GM12878 (cell line): ENCODE measurements around the gene GIPC1. TPM values are rescaled to one million over a fixed set of nuclear protein-coding genes. Genes with fewer than 3 reads are reported as not detected.

Experiments used
- BCL11A ChIP-seq: IDR thresholded peaks from 2 replicates; pipeline ENCODE4 v1.6.1; 2011; ENCODE audit warnings: low read depth, low read length
- CEBPB ChIP-seq, 2 experiments: fragments of 150-350 bp in 1 of 2; IDR thresholded peaks; 2 replicates each; pipeline ENCODE4 v1.6.1; 2012 to 2014; ENCODE audit warnings: low read depth in 2 of 2, low read length in 2 of 2, borderline replicate concordance in 1 of 2, inconsistent platforms in 1 of 2
- CREB1 ChIP-seq: IDR thresholded peaks from 2 replicates; pipeline ENCODE4 v1.6.1; 2012; ENCODE audit warnings: low read depth, mild to moderate bottlenecking, inconsistent platforms
- CREM ChIP-seq: IDR thresholded peaks from 2 replicates; pipeline ENCODE4 v1.6.1; 2014; ENCODE audit warnings: antibody characterized with exemption, low read depth
- ETV6 ChIP-seq, 2 experiments: fragments of 450-650 bp in 1 of 2; IDR thresholded peaks in 1 of 2; conservative IDR thresholded peaks in 1 of 2; 2 replicates each; pipeline ENCODE4 v1.6.1; 2014; ENCODE audit warnings: antibody characterized with exemption in 1 of 2, borderline replicate concordance in 1 of 2, low read depth in 1 of 2, mild to moderate bottlenecking in 1 of 2, moderate library complexity in 1 of 2
- PAX5 ChIP-seq: IDR thresholded peaks from 2 replicates; pipeline ENCODE4 v1.6.1; 2011; ENCODE audit warnings: low read depth, low read length, borderline replicate concordance
- POLR2AphosphoS5 ChIP-seq: IDR thresholded peaks from 2 replicates; pipeline ENCODE4 v1.6.1; 2011; ENCODE audit warnings: mild to moderate bottlenecking, low read length, inconsistent platforms
- RBBP5 ChIP-seq: fragments of 200-600 bp; sonication (generic); conservative IDR thresholded peaks from 2 replicates; pipeline ENCODE4 v1.6.1; 2016
- STAT1 ChIP-seq: fragments of 450-650 bp; conservative IDR thresholded peaks from 2 replicates; pipeline ENCODE4 v1.6.1; 2014; ENCODE audit warnings: antibody characterized with exemption, mild to moderate bottlenecking
- STAT3 ChIP-seq: IDR thresholded peaks from 2 replicates; pipeline ENCODE4 v1.6.1; 2011; ENCODE audit warnings: low read depth, low read length, improper control_type of control experiment
- WRNIP1 ChIP-seq: IDR thresholded peaks from 2 replicates; pipeline ENCODE4 v1.6.1; 2011; ENCODE audit warnings: low read depth, low read length, improper control_type of control experiment, borderline replicate concordance
- ZBED1 ChIP-seq: IDR thresholded peaks from 2 replicates; pipeline ENCODE4 v1.6.1; 2016; ENCODE audit warnings: borderline replicate concordance
- polyA plus RNA-seq, 11 experiments: library from polyadenylated mRNA; depleted of rRNA in 4 of 11; unstranded in 6 of 11; stranded (reverse) in 5 of 11; fragments of >200 nt; fragmentation: Nextera tagmentation in 4 of 11; fragmentation: Illumina TruSeq in 1 of 11; extraction: Ambion mirVana in 4 of 11; extraction: Trizol in 1 of 11; gene quantifications; 1 replicate in 1 of 11; 2 replicates in 10 of 11; pipeline versions ENCODE4 v1.2.1 to v1.2.3, GENCODE V29; 2011 to 2016; ENCODE audit warnings: inconsistent platforms in 2 of 11, missing spikeins in 2 of 11, low read depth in 1 of 11
- total RNA-seq, 4 experiments: library from RNA; depleted of rRNA in 3 of 4; stranded (reverse); fragments of >200 nt in 3 of 4; fragmentation: Illumina TruSeq in 1 of 4; extraction: Trizol in 1 of 4; gene quantifications; 2 replicates each; pipeline versions ENCODE4 v1.2.1 to v1.2.3, GENCODE V29; 2013 to 2021
- TF ChIP-seq, protein P1 (sequence below): fragments of 450-650 bp; IDR thresholded peaks from 2 replicates; pipeline ENCODE4 v1.6.1; 2017; ENCODE audit warnings: mild to moderate bottlenecking
- TF ChIP-seq, protein P2 (sequence below): fragments of 450-650 bp; conservative IDR thresholded peaks from 2 replicates; pipeline ENCODE4 v1.6.1; 2017; ENCODE audit warnings: mild to moderate bottlenecking, moderate library complexity
- TF ChIP-seq, protein P3 (sequence below): fragments of 450-650 bp; IDR thresholded peaks from 2 replicates; pipeline ENCODE4 v1.6.1; 2016; ENCODE audit warnings: mild to moderate bottlenecking
- TF ChIP-seq, protein P4 (sequence below): fragments of 450-650 bp; formaldehyde crosslinking; IDR thresholded peaks from 2 replicates; pipeline ENCODE4 v1.4.0; 2020; ENCODE audit warnings: mild to moderate bottlenecking, moderate library complexity
- TF ChIP-seq, protein P5 (sequence below): fragments of 450-650 bp; formaldehyde crosslinking; IDR thresholded peaks from 2 replicates; pipeline ENCODE4 v1.4.0; 2022; ENCODE audit warnings: mild to moderate bottlenecking, moderate library complexity

Gene GIPC1
- total and polyA plus RNA-seq, 10 of the 15 experiments (the other 5 are each of a cell fraction or from before 2014, with no cell fraction given): 0.47 to 24.1 (median 13.6) TPM

DNA sequence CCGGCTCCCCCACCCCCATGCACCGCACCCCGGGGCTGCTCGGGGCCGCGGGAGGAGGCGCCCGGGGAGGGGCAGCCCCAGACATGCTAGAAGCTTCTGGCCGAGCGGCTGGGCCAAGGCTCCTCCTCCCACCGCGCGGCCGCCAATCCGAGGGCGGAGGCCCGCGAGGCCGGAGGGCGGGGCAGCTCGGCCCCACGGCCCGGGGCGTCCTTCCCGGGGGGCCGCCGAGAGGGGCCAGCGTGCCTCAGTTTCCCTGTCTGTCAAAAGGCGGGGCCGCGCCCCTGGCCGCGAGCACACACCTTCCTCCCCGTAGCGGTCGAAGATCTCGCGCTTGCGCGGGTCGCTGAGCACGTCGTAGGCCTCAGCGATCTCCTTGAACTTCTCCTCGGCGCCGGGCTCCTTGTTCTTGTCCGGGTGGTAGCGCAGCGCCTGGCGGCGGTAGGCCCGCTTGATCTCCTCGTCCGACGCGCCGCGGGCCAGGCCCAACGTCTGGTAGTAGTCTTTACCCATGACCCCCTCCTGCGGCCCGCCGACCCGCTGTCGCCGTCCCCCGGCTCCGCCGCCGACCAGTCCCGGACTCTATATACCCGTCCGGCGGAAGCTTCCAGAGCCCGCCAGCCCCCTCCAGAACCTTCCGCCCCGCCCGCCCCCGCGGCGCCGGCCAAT lies 22.0 kb upstream of the GIPC1 start, which contains the start of gene DNAJB1 (continued):
- TF ChIP-seq, protein P1, sequence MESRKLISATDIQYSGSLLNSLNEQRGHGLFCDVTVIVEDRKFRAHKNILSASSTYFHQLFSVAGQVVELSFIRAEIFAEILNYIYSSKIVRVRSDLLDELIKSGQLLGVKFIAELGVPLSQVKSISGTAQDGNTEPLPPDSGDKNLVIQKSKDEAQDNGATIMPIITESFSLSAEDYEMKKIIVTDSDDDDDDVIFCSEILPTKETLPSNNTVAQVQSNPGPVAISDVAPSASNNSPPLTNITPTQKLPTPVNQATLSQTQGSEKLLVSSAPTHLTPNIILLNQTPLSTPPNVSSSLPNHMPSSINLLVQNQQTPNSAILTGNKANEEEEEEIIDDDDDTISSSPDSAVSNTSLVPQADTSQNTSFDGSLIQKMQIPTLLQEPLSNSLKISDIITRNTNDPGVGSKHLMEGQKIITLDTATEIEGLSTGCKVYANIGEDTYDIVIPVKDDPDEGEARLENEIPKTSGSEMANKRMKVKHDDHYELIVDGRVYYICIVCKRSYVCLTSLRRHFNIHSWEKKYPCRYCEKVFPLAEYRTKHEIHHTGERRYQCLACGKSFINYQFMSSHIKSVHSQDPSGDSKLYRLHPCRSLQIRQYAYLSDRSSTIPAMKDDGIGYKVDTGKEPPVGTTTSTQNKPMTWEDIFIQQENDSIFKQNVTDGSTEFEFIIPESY: no peak
- TF ChIP-seq, protein P2, sequence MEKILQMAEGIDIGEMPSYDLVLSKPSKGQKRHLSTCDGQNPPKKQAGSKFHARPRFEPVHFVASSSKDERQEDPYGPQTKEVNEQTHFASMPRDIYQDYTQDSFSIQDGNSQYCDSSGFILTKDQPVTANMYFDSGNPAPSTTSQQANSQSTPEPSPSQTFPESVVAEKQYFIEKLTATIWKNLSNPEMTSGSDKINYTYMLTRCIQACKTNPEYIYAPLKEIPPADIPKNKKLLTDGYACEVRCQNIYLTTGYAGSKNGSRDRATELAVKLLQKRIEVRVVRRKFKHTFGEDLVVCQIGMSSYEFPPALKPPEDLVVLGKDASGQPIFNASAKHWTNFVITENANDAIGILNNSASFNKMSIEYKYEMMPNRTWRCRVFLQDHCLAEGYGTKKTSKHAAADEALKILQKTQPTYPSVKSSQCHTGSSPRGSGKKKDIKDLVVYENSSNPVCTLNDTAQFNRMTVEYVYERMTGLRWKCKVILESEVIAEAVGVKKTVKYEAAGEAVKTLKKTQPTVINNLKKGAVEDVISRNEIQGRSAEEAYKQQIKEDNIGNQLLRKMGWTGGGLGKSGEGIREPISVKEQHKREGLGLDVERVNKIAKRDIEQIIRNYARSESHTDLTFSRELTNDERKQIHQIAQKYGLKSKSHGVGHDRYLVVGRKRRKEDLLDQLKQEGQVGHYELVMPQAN: peak; percentile 91
- TF ChIP-seq CREB1 (no peak; the same call in 1 of the 2 replicates), RBBP5 (no peak), CEBPB (IDR thresholded peaks at IDR 0.05; ENCODE audit: borderline replicate concordance in 1 of 2, low read depth in 2 of 2, low read length in 2 of 2) (no peak), PAX5 (peak; percentile 47; the same call in 1 of the 2 replicates), WRNIP1 (no peak), CREM (0 out of 2 replicates have a peak, but pooled peaks have one; percentile 12), BCL11A (no peak), ZBED1 (no peak), POLR2AphosphoS5 (peak; percentile 96), STAT1 (no peak), ETV6 (conservative IDR thresholded peaks at IDR 0.05 in 1 of 2, IDR thresholded peaks at IDR 0.05 in 1 of 2; ENCODE audit: borderline replicate concordance in 1 of 2, low read depth in 1 of 2) (no peak), STAT3 (no peak)
- TF ChIP-seq, protein P3, sequence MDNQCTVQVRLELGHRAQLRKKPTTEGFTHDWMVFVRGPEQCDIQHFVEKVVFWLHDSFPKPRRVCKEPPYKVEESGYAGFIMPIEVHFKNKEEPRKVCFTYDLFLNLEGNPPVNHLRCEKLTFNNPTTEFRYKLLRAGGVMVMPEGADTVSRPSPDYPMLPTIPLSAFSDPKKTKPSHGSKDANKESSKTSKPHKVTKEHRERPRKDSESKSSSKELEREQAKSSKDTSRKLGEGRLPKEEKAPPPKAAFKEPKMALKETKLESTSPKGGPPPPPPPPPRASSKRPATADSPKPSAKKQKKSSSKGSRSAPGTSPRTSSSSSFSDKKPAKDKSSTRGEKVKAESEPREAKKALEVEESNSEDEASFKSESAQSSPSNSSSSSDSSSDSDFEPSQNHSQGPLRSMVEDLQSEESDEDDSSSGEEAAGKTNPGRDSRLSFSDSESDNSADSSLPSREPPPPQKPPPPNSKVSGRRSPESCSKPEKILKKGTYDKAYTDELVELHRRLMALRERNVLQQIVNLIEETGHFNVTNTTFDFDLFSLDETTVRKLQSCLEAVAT: peak; percentile 13; the same call in 1 of the 2 replicates
- TF ChIP-seq, protein P4, sequence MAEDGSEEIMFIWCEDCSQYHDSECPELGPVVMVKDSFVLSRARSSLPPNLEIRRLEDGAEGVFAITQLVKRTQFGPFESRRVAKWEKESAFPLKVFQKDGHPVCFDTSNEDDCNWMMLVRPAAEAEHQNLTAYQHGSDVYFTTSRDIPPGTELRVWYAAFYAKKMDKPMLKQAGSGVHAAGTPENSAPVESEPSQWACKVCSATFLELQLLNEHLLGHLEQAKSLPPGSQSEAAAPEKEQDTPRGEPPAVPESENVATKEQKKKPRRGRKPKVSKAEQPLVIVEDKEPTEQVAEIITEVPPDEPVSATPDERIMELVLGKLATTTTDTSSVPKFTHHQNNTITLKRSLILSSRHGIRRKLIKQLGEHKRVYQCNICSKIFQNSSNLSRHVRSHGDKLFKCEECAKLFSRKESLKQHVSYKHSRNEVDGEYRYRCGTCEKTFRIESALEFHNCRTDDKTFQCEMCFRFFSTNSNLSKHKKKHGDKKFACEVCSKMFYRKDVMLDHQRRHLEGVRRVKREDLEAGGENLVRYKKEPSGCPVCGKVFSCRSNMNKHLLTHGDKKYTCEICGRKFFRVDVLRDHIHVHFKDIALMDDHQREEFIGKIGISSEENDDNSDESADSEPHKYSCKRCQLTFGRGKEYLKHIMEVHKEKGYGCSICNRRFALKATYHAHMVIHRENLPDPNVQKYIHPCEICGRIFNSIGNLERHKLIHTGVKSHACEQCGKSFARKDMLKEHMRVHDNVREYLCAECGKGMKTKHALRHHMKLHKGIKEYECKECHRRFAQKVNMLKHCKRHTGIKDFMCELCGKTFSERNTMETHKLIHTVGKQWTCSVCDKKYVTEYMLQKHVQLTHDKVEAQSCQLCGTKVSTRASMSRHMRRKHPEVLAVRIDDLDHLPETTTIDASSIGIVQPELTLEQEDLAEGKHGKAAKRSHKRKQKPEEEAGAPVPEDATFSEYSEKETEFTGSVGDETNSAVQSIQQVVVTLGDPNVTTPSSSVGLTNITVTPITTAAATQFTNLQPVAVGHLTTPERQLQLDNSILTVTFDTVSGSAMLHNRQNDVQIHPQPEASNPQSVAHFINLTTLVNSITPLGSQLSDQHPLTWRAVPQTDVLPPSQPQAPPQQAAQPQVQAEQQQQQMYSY: no peak
- TF ChIP-seq, protein P5, sequence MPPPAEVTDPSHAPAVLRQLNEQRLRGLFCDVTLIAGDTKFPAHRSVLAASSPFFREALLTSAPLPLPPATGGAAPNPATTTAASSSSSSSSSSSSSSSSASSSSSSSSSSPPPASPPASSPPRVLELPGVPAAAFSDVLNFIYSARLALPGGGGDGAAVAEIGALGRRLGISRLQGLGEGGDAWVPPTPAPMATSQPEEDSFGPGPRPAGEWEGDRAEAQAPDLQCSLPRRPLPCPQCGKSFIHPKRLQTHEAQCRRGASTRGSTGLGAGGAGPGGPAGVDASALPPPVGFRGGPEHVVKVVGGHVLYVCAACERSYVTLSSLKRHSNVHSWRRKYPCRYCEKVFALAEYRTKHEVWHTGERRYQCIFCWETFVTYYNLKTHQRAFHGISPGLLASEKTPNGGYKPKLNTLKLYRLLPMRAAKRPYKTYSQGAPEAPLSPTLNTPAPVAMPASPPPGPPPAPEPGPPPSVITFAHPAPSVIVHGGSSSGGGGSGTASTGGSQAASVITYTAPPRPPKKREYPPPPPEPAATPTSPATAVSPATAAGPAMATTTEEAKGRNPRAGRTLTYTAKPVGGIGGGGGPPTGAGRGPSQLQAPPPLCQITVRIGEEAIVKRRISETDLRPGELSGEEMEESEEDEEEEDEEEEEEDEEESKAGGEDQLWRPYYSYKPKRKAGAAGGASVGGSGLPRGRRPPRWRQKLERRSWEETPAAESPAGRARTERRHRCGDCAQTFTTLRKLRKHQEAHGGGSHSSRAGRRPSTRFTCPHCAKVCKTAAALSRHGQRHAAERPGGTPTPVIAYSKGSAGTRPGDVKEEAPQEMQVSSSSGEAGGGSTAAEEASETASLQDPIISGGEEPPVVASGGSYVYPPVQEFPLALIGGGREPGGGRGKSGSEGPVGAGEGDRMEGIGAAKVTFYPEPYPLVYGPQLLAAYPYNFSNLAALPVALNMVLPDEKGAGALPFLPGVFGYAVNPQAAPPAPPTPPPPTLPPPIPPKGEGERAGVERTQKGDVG: no peak
